ENCODE data around the gene BCAS4. TPM values are rescaled to one million over a fixed set of nuclear protein-coding genes. Genes with fewer than 3 reads are reported as not detected.
A peak's percentile ranks its signal among the peaks of the same experiment; 100 is the strongest.

The BCAS4 gene
- total RNA-seq, 1 donor from 2014 or later: 46.7 TPM

GRCh38 chr20:50848341-50848808, 53.5 kb downstream of the BCAS4 start:
- H3K4me3 Mint-ChIP-seq: peak overlapping the region; percentile 2
- intact Hi-C loops (cut with micrococcal nuclease): no loop called here
- ATAC-seq (ENCODE audit: low read depth) (no peak), DNase-seq (no peak)
- H3K36me3 Mint-ChIP-seq (ENCODE audit: low read depth): peaks cover 57% of the 10 kb centered on the region
- POLR2A ChIA-PET: interaction anchor here (0.9 to 1.7 kb wide), 4 partner anchors 29 to 83 kb away, joined by 4 to 11 read pairs (median 6); partner anchors contain the start of genes ADNP and BCAS4
- H3K4me1 Mint-ChIP-seq: peaks cover 47% of the 10 kb centered on the region
- H3K27me3 Mint-ChIP-seq: no peaks in the 10 kb centered on the region
- H3K9me3 Mint-ChIP-seq: no peaks in the 10 kb centered on the region
- H3K27ac Mint-ChIP-seq: peak overlapping the region; percentile 81
- no peak for TF ChIP-seq CTCF (IDR thresholded peaks at IDR 0.05)
- CTCF ChIA-PET: interaction anchor here (1.1 to 1.9 kb wide), 3 partner anchors 27 to 54 kb away, joined by 3 to 9 read pairs (median 5); partner anchors contain the start of gene BCAS4

- peaks cover 52% of the 10 kb centered on the region for H3K36me3 Mint-ChIP-seq (ENCODE audit: low read depth)
- DNase-seq (no peak), ATAC-seq (ENCODE audit: low read depth) (peak; percentile 37)
- H3K27ac Mint-ChIP-seq: peak overlapping the region; percentile 81
- POLR2A ChIA-PET: interaction anchor here (0.9 to 1.7 kb wide), 4 partner anchors 30 to 83 kb away, joined by 4 to 11 read pairs (median 6); partner anchors contain the start of genes ADNP and BCAS4
- CTCF ChIA-PET: interaction anchor here (1.6 to 1.9 kb wide), 2 partner anchors 30 to 54 kb away, joined by 5 to 9 read pairs; partner anchors contain the start of gene BCAS4
- TF ChIP-seq CTCF (IDR thresholded peaks at IDR 0.05): no peak
- no peaks in the 10 kb centered on the region for H3K27me3 Mint-ChIP-seq
- no peaks in the 10 kb centered on the region for H3K9me3 Mint-ChIP-seq
- intact Hi-C loops (cut with micrococcal nuclease): no loop called here
- H3K4me3 Mint-ChIP-seq: peak overlapping the region; percentile 2
- H3K4me1 Mint-ChIP-seq: peaks cover 40% of the 10 kb centered on the region
Measured at GRCh38 chr20:50848846-50849673, 54.2 kb downstream of the BCAS4 start.

- ChIA-PET CTCF (no interaction called here), POLR2A (interaction anchor here (1.0 kb wide), 1 partner anchor 80 kb away, joined by 3 read pairs; the partner anchor contains the start of gene ADNP)
- Mint-ChIP-seq H3K4me3 (no peak overlapping the region), H3K4me1 (peaks cover 31% of the 10 kb centered on the region), H3K9me3 (no peaks in the 10 kb centered on the region), H3K36me3 (ENCODE audit: low read depth) (peaks cover 60% of the 10 kb centered on the region), H3K27me3 (no peaks in the 10 kb centered on the region), H3K27ac (peak overlapping the region; percentile 62)
- intact Hi-C loops (cut with micrococcal nuclease): no loop called here
- DNase-seq: no peak
- no peak for ATAC-seq (ENCODE audit: low read depth)
- TF ChIP-seq CTCF (IDR thresholded peaks at IDR 0.05): no peak
Measured at GRCh38 chr20:50850721-50851286, 55.9 kb downstream of the BCAS4 start.

GRCh38 chr20:50852085-50852484, 57.2 kb downstream of the BCAS4 start:
- H3K4me1 Mint-ChIP-seq: peaks cover 28% of the 10 kb centered on the region
- no peak for TF ChIP-seq CTCF (IDR thresholded peaks at IDR 0.05)
- H3K27me3 Mint-ChIP-seq: no peaks in the 10 kb centered on the region
- ChIA-PET CTCF (no interaction called here), POLR2A (interaction anchor here (0.7 to 1.0 kb wide), 2 partner anchors 51 to 79 kb away, joined by 3 read pairs; no protein-coding TSS in a partner anchor)
- DNase-seq (no peak), ATAC-seq (ENCODE audit: low read depth) (no peak)
- H3K9me3 Mint-ChIP-seq: no peaks in the 10 kb centered on the region
- no peak overlapping the region for H3K4me3 Mint-ChIP-seq
- H3K27ac Mint-ChIP-seq: no peak overlapping the region
- intact Hi-C loops (cut with micrococcal nuclease): no loop called here
- peaks cover 62% of the 10 kb centered on the region for H3K36me3 Mint-ChIP-seq (ENCODE audit: low read depth)
